Kidney (tissue), 14 donors: Measurements from ENCODE around the gene NXPE4. TPM values are rescaled to one million over a fixed set of nuclear protein-coding genes. Genes with fewer than 3 reads are reported as not detected.
"Not testable (repeated sequence)": the region's sequence is repeated elsewhere in the genome, so short reads cannot be mapped to it uniquely, and the experiment has no call there.

Experiments used
- DNase-seq, 5 donors: peaks; one replicate each; pipeline ENCODE4 v3.0.0-alpha.2; 2013 to 2020
- FAIRE-seq: peaks from 2 replicates; lab custom pipeline; 2012; peaks lifted over from hg19 to GRCh38; lab: Jason Lieb, UNC
- H3K27ac ChIP-seq, 2 donors: one replicate each; pipeline ENCODE4 v1.7.0; 2013; ENCODE audit warnings: low read depth in 2 of 2, low read length in 2 of 2, inconsistent platforms in 1 of 2
- H3K27me3 ChIP-seq: one replicate; pipeline ENCODE4 v1.7.1; 2013; ENCODE audit warnings: low read length, inconsistent platforms; ENCODE audit not compliant: control insufficient read depth, insufficient read depth
- H3K36me3 ChIP-seq, 3 donors: one replicate each; pipeline versions ENCODE4 v1.7.0 to v1.7.1; 2013; ENCODE audit warnings: low read length in 3 of 3, control low read depth in 1 of 3, inconsistent platforms in 1 of 3; ENCODE audit not compliant: insufficient read depth in 3 of 3, control insufficient read depth in 2 of 3
- H3K4me1 ChIP-seq, 3 donors: one replicate each; pipeline versions ENCODE4 v1.7.0 to v1.7.1; 2013; ENCODE audit warnings: low read length in 3 of 3, inconsistent platforms in 1 of 3, low read depth in 1 of 3; ENCODE audit not compliant: control insufficient read depth in 2 of 3, insufficient read depth in 2 of 3
- H3K4me3 ChIP-seq, 3 donors: one replicate each; pipeline versions ENCODE4 v1.7.0 to v1.8.1; 2013; ENCODE audit warnings: low read length in 3 of 3, control low read depth in 1 of 3, inconsistent platforms in 1 of 3
- H3K9ac ChIP-seq, 3 donors: one replicate each; pipeline versions ENCODE4 v1.7.0 to v1.7.1; 2013; ENCODE audit warnings: low read length in 3 of 3, control low read depth in 1 of 3, inconsistent platforms in 1 of 3
- H3K9me3 ChIP-seq, 3 donors: one replicate each; pipeline versions ENCODE4 v1.7.0 to v1.7.1; 2013; ENCODE audit warnings: low read length in 3 of 3, control low read depth in 1 of 3, inconsistent platforms in 1 of 3; ENCODE audit not compliant: control insufficient read depth in 2 of 3, insufficient read depth in 1 of 3
- CTCF ChIP-seq: IDR thresholded peaks from 3 replicates; pipeline ENCODE4 v1.5.1; 2012; ENCODE audit warnings: mild to moderate bottlenecking, moderate library complexity, borderline replicate concordance; ENCODE audit not compliant: insufficient read depth; ENCODE audit errors: extremely low read depth
- intact Hi-C: fragments of 100-400 bp; cut with DNase I; formaldehyde crosslinking; loops from one replicate; pipeline ENCODE4 v1.11.1; 2022
- polyA plus RNA-seq: library from polyadenylated mRNA; stranded (reverse); fragments of 350-450 nt; fragmentation: Illumina TruSeq; extraction: RNeasy Lipid Tissue Mini Kit (QIAGEN cat#74804); gene quantifications from one replicate; pipeline ENCODE4 v1.2.3, GENCODE V29; 2014; ENCODE audit warnings: low read depth, low replicate concordance; ENCODE audit not compliant: insufficient read depth
- total RNA-seq: library from RNA; stranded (reverse); fragmentation: NEBNext Ultra II Directional; extraction: Animal tissue kit (Norgen Biotek cat#: 25700); gene quantifications from one replicate; pipeline ENCODE4 v1.2.1, GENCODE V29; 2021
- donor health status: control.
- donor health status: control.
- donor health status: control.
- donor health status: control.
- donor health status: control.
- donor health status: DM: yes; HTN: yes; CAD: no.
- donor health status: Normal renal cell carcinoma (clear cell type).

The NXPE4 gene
- total and polyA plus RNA-seq, 2 donors from 2014 or later: 0.34 to 0.63 TPM

DNA sequence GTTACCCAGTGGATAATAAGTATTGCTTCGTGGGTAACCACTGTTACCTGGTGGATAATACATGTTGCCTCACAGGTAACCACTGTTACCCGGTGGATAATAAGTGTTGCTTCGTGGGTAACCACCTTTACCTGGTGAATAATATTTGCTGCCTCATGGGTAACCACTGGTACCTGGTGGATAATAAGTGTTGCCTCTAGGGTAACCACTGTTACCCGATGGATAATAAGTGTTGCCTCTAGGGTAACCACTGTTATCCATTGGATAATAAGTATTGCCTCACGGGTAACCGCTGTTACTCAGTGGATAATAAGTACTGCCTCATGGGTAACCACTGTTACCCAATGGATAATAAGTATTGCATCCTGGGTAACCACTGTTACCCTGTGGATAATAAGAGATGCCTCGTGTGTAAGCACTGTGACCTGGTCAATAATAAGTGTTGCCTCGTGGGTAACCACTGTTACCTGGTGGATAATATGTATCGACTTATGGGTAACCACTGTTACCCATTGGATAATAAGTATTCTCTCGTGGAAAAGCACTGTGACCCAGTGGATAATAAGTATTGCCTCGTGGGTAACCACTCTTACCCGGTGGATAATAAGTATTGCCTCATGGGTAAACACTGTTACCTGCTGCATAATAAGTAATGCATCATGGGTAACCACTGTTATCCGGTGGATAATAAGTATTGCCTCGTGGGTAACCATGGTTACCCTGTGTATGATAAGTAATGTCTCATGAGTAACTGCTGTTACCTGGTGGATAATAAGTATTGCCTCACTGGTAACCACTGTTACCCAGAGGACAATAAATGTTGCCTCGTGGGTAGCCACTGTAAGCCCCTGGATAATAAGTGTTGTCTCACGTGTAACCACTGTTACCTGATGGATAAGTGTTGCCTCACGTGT lies 20.1 kb upstream of the NXPE4 start:
- peaks cover 0 to 6% (median 0%) of the 10 kb centered on the region in 3 donors for H3K9me3 ChIP-seq
- H3K4me3 ChIP-seq: no peak overlapping the region
- no peaks in the 10 kb centered on the region for H3K36me3 ChIP-seq
- no peak for DNase-seq
- H3K9ac ChIP-seq: no peak overlapping the region
- no peak overlapping the region for H3K27ac ChIP-seq
- no peaks in the 10 kb centered on the region for H3K27me3 ChIP-seq
- H3K4me1 ChIP-seq: no peaks in the 10 kb centered on the region
- no peak for FAIRE-seq
- intact Hi-C loops: no loop called here
- no peak for TF ChIP-seq CTCF

- intact Hi-C loops: no loop called here
- DNase-seq (no peak), FAIRE-seq (no peak)
- Histone ChIP-seq H3K4me1 (no peaks in the 10 kb centered on the region), H3K9ac (no peak overlapping the region), H3K9me3 (peaks cover 0 to 6% (median 0%) of the 10 kb centered on the region in 3 donors), H3K36me3 (no peaks in the 10 kb centered on the region), H3K27me3 (no peaks in the 10 kb centered on the region), H3K4me3 (no peak overlapping the region), H3K27ac (no peak overlapping the region)
- TF ChIP-seq CTCF: no peak
Measured at GRCh38 chr11:114614127-114614720, 18.6 kb upstream of the NXPE4 start.

DNA sequence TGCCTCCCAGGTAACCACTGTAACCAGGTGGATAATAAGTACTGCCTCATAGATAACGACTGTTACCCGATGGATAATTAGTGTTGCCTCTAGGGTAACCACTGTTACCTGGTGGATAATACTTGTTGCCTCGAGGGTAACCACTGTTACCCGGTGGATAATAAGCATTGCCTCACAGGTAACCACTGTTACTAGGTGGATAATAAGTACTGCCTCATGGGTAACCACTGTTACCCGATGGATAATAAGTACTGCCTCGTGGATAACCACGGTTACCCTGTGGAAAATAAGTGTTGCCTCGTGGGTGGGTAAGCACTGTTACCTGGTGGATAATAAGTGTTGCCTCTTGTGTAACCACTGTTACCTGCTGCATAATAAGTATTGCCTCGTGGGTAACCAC lies 17.5 kb upstream of the NXPE4 start:
- H3K36me3 ChIP-seq, intact Hi-C loops, H3K4me3 ChIP-seq, DNase-seq, H3K9ac ChIP-seq, FAIRE-seq, H3K27ac ChIP-seq, H3K27me3 ChIP-seq, H3K9me3 ChIP-seq, H3K4me1 ChIP-seq: not testable (repeated sequence)

DNA sequence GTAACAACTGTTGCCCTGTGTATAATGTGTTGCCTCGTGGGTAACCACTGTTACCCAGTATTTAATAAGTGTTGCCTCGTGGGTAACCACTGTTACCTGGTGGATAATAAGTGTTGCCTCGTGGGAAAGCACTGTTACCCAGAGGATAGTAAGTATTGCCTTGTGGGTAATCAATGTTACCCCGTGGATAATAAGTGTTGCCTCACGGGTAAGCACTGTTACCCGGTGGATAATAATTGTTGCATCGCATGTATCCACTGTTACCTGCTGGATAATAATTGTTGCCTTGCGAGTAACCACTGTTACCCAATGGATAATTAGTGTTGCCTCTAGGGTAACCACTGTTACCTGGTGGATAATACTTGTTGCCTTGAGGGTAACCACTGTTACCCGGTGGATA lies 17.1 kb upstream of the NXPE4 start:
- Histone ChIP-seq H3K4me3 (no peak overlapping the region), H3K9me3 (peaks cover 0 to 2% (median 0%) of the 10 kb centered on the region in 3 donors), H3K9ac (no peak overlapping the region), H3K4me1 (no peaks in the 10 kb centered on the region), H3K36me3 (no peaks in the 10 kb centered on the region), H3K27ac (no peak overlapping the region), H3K27me3 (no peaks in the 10 kb centered on the region)
- FAIRE-seq: no peak
- DNase-seq: no peak
- intact Hi-C loops: no loop called here
- no peak for TF ChIP-seq CTCF

DNA sequence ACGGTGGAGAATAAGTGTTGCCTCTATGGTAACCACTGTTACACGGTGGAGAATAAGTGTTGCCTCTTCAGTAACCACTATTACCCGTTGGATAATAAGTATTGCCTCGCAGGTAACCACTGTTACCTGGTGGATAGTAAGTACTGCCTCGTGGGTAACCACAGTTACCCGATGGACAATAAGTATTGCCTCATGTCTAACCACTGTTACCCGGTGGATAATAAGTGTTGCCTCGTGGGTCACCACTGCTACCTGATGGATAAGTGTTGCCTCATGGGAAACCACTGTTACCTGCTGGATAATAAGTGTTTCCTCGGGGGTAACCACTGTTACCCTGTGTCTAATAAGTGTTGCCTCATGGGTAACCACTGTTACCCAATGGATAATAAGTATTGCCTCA lies 16.6 kb upstream of the NXPE4 start:
- intact Hi-C loops, H3K36me3 ChIP-seq, H3K27ac ChIP-seq, H3K9ac ChIP-seq, H3K4me3 ChIP-seq, DNase-seq, FAIRE-seq, H3K4me1 ChIP-seq, H3K27me3 ChIP-seq, H3K9me3 ChIP-seq: not testable (repeated sequence)
